Liver (tissue), 9 donors: ENCODE results near the gene RTP2. TPM values are rescaled to one million over a fixed set of nuclear protein-coding genes. Genes with fewer than 3 reads are reported as not detected.

Experiments used
- DNase-seq: peaks from one replicate; pipeline ENCODE4 v3.0.0-alpha.2; 2017; ENCODE audit warnings: low spot score
- H3K27ac ChIP-seq, 2 donors: one replicate each; pipeline ENCODE4 v1.7.0; 2013; ENCODE audit warnings: inconsistent platforms in 2 of 2, low read length in 2 of 2, control low read depth in 1 of 2, low read depth in 1 of 2, mild to moderate bottlenecking in 1 of 2
- H3K27me3 ChIP-seq, 4 donors: one replicate each; pipeline versions ENCODE4 v1.6.1 to v1.7.0; 2013; ENCODE audit warnings: low read length in 3 of 4, inconsistent platforms in 1 of 4, mild to moderate bottlenecking in 1 of 4, moderate library complexity in 1 of 4; ENCODE audit not compliant: control insufficient read depth in 4 of 4, insufficient read depth in 4 of 4
- H3K36me3 ChIP-seq, 4 donors: one replicate each; pipeline versions ENCODE4 v1.6.1 to v1.7.0; 2013; ENCODE audit warnings: low read length in 3 of 4, mild to moderate bottlenecking in 3 of 4, low read depth in 1 of 4, moderate library complexity in 1 of 4; ENCODE audit not compliant: control insufficient read depth in 4 of 4, insufficient read depth in 3 of 4
- H3K4me1 ChIP-seq, 4 donors: one replicate each; pipeline versions ENCODE4 v1.6.1 to v1.7.0; 2013; ENCODE audit warnings: low read length in 3 of 4, mild to moderate bottlenecking in 3 of 4, moderate library complexity in 1 of 4; ENCODE audit not compliant: control insufficient read depth in 4 of 4, insufficient read depth in 4 of 4
- H3K4me3 ChIP-seq, 3 donors: one replicate each; pipeline versions ENCODE4 v1.6.1 to v1.7.0; 2013; ENCODE audit warnings: low read length in 3 of 3, control low read depth in 1 of 3, low read depth in 1 of 3, mild to moderate bottlenecking in 1 of 3
- H3K9ac ChIP-seq, 2 donors: one replicate each; pipeline ENCODE4 v1.7.0; 2013; ENCODE audit warnings: low read length in 2 of 2, mild to moderate bottlenecking in 2 of 2, moderate library complexity in 2 of 2, control low read depth in 1 of 2, low read depth in 1 of 2
- H3K9me3 ChIP-seq, 4 donors: one replicate each; pipeline versions ENCODE4 v1.6.1 to v1.7.0; 2013; ENCODE audit warnings: low read length in 3 of 4; ENCODE audit not compliant: control insufficient read depth in 4 of 4
- EGR1 ChIP-seq, 2 donors: IDR thresholded peaks; 2 replicates each; pipeline ENCODE4 v1.6.1; 2016 to 2018; ENCODE audit warnings: antibody characterized with exemption in 2 of 2, low read depth in 2 of 2
- FOXA1 ChIP-seq: IDR thresholded peaks from 2 replicates; pipeline ENCODE4 v1.6.1; 2016; ENCODE audit warnings: antibody characterized with exemption
- FOXA2 ChIP-seq: IDR thresholded peaks from 2 replicates; pipeline ENCODE4 v1.6.1; 2016; ENCODE audit warnings: antibody characterized with exemption
- GABPA ChIP-seq, 2 donors: IDR thresholded peaks in 1 of 2; conservative IDR thresholded peaks in 1 of 2; 2 replicates each; pipeline ENCODE4 v1.6.1; 2016; ENCODE audit warnings: antibody characterized with exemption in 2 of 2, mild to moderate bottlenecking in 1 of 2, moderate library complexity in 1 of 2
- HNF4A ChIP-seq, 2 donors: conservative IDR thresholded peaks; 2 replicates each; pipeline ENCODE4 v1.6.1; 2016; ENCODE audit warnings: antibody characterized with exemption in 2 of 2, mild to moderate bottlenecking in 2 of 2
- HNF4G ChIP-seq: IDR thresholded peaks from 2 replicates; pipeline ENCODE4 v1.6.1; 2016; ENCODE audit warnings: antibody characterized with exemption
- JUND ChIP-seq, 2 donors: IDR thresholded peaks; 2 replicates each; pipeline ENCODE4 v1.6.1; 2016; ENCODE audit warnings: antibody characterized with exemption in 2 of 2
- NR2F2 ChIP-seq: IDR thresholded peaks from 2 replicates; pipeline ENCODE4 v1.6.1; 2016; ENCODE audit warnings: antibody characterized with exemption
- RAD21 ChIP-seq, 2 donors: IDR thresholded peaks; 2 replicates each; pipeline ENCODE4 v1.6.1; 2016; ENCODE audit warnings: antibody characterized with exemption in 2 of 2, mild to moderate bottlenecking in 2 of 2
- RXRA ChIP-seq, 2 donors: IDR thresholded peaks; 2 replicates each; pipeline ENCODE4 v1.6.1; 2017 to 2018; ENCODE audit warnings: antibody characterized with exemption in 2 of 2, mild to moderate bottlenecking in 1 of 2
- SP1 ChIP-seq: IDR thresholded peaks from 2 replicates; pipeline ENCODE4 v1.6.1; 2018; ENCODE audit warnings: antibody characterized with exemption, mild to moderate bottlenecking
- TAF1 ChIP-seq: conservative IDR thresholded peaks from 2 replicates; pipeline ENCODE4 v1.6.1; 2016; ENCODE audit warnings: antibody characterized with exemption, mild to moderate bottlenecking
- YY1 ChIP-seq: IDR thresholded peaks from 2 replicates; pipeline ENCODE4 v1.6.1; 2016; ENCODE audit warnings: antibody characterized with exemption, mild to moderate bottlenecking
- WGBS: extraction: QIAGEN DNeasy Blood & Tissue Kit; methylation state at CpG from one replicate; pipeline ENCODE4 v1.1.7; 2013; 5-methylcytosine and 5-hydroxymethylcytosine counted together
- polyA plus RNA-seq, 2 donors: library from polyadenylated mRNA; stranded (reverse) in 1 of 2; unstranded in 1 of 2; fragments of 200-250 nt in 1 of 2; fragments of >200 nt in 1 of 2; fragmentation: Nextera tagmentation in 1 of 2; extraction: Ambion mirVana in 1 of 2; gene quantifications; one replicate each; pipeline versions ENCODE4 v1.2.1 to v1.2.3, GENCODE V29; 2013 to 2015
- total RNA-seq, 2 donors: library from RNA; depleted of rRNA; stranded (reverse); fragments of >200 nt; gene quantifications; one replicate each; pipeline ENCODE4 v1.2.3, GENCODE V29; 2014
- TF ChIP-seq, protein P1 (sequence below): fragments of 150-350 bp; IDR thresholded peaks from 2 replicates; pipeline ENCODE4 v1.5.1; 2017; ENCODE audit warnings: improper control_type of control experiment, low read depth, low read length; ENCODE audit not compliant: missing input control
- TF ChIP-seq, protein P2 (sequence below): IDR thresholded peaks from 2 replicates; pipeline ENCODE4 v1.6.1; 2016; ENCODE audit warnings: antibody characterized with exemption
- TF ChIP-seq, protein P3 (sequence below): IDR thresholded peaks from 2 replicates; pipeline ENCODE4 v1.6.1; 2016; ENCODE audit warnings: antibody characterized with exemption
- TF ChIP-seq, protein P4 (sequence below): IDR thresholded peaks from 2 replicates; pipeline ENCODE4 v1.6.1; 2016; ENCODE audit warnings: antibody characterized with exemption
- donor health status: healthy.
- donor health status: healthy.
- donor health status: healthy.
- donor health status: healthy.
- donor health status: healthy.

Gene RTP2
- total and polyA plus RNA-seq, 4 donors: not detected

DNA sequence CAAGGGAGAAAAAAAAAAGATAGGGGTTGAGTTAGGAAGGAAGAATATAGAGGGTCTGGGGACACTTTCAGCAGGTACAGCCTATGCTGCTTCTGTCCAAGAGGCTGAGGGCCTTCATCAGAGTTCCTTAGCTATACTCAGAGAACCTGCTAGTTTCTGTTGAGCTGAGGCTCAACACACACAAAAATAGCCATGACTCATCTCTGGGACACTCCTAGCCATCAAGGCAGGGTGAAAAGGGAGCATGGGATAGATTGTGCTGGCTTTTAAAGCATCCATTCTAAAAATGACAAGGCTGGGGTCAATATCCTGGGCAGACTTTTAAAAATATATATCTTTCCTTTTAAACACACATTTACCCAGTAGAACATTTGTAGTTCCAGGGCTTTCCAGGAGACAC, 2.8 kb upstream of the RTP2 start:
- Histone ChIP-seq H3K4me1 (peaks cover 0 to 8% (median 1%) of the 10 kb centered on the region in 4 donors), H3K9me3 (no peaks in the 10 kb centered on the region), H3K27me3 (no peaks in the 10 kb centered on the region), H3K36me3 (no peaks in the 10 kb centered on the region), H3K9ac (no peak overlapping the region), H3K4me3 (no peak overlapping the region), H3K27ac (no peak overlapping the region)
- no peak for DNase-seq
- TF ChIP-seq HNF4A (conservative IDR thresholded peaks at IDR 0.05) (no peak), FOXA2 (no peak), FOXA1 (no peak), HNF4G (no peak), RXRA (IDR thresholded peaks at IDR 0.05) (no peak), YY1 (no peak), TAF1 (no peak), EGR1 (IDR thresholded peaks at IDR 0.05; ENCODE audit: low read depth in 2 of 2) (no peak)
- TF ChIP-seq, protein P1, sequence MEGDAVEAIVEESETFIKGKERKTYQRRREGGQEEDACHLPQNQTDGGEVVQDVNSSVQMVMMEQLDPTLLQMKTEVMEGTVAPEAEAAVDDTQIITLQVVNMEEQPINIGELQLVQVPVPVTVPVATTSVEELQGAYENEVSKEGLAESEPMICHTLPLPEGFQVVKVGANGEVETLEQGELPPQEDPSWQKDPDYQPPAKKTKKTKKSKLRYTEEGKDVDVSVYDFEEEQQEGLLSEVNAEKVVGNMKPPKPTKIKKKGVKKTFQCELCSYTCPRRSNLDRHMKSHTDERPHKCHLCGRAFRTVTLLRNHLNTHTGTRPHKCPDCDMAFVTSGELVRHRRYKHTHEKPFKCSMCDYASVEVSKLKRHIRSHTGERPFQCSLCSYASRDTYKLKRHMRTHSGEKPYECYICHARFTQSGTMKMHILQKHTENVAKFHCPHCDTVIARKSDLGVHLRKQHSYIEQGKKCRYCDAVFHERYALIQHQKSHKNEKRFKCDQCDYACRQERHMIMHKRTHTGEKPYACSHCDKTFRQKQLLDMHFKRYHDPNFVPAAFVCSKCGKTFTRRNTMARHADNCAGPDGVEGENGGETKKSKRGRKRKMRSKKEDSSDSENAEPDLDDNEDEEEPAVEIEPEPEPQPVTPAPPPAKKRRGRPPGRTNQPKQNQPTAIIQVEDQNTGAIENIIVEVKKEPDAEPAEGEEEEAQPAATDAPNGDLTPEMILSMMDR: no peak
- TF ChIP-seq, protein P2, sequence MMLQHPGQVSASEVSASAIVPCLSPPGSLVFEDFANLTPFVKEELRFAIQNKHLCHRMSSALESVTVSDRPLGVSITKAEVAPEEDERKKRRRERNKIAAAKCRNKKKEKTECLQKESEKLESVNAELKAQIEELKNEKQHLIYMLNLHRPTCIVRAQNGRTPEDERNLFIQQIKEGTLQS: no peak

DNA sequence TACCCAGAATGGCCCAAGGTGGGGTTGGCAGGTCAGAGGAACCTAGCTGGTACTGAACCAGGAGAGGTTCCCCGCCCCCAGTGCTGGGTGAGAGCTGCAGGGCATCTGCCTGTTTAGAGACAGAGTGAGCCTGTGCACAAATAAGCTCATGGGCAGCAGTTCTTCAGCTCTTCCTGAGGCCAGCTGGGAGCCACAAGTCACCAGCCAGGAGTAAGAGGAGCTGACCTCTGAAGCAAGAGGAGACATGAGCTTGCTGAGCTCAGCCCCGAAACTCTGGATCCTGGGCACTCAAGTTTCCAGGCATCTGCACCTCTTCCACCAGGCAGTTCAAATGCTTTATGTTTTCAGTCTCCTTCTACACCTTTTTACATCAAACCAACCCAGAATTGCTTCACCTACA, 2.1 kb downstream of the RTP2 start:
- WGBS: 94% methylated on average over 2 of the region's 2 CpGs
- DNase-seq: no peak
- Histone ChIP-seq H3K27ac (no peak overlapping the region), H3K4me1 (no peaks in the 10 kb centered on the region), H3K27me3 (no peaks in the 10 kb centered on the region), H3K36me3 (no peaks in the 10 kb centered on the region), H3K9ac (no peak overlapping the region), H3K9me3 (no peaks in the 10 kb centered on the region), H3K4me3 (no peak overlapping the region)
- TF ChIP-seq, protein P3, sequence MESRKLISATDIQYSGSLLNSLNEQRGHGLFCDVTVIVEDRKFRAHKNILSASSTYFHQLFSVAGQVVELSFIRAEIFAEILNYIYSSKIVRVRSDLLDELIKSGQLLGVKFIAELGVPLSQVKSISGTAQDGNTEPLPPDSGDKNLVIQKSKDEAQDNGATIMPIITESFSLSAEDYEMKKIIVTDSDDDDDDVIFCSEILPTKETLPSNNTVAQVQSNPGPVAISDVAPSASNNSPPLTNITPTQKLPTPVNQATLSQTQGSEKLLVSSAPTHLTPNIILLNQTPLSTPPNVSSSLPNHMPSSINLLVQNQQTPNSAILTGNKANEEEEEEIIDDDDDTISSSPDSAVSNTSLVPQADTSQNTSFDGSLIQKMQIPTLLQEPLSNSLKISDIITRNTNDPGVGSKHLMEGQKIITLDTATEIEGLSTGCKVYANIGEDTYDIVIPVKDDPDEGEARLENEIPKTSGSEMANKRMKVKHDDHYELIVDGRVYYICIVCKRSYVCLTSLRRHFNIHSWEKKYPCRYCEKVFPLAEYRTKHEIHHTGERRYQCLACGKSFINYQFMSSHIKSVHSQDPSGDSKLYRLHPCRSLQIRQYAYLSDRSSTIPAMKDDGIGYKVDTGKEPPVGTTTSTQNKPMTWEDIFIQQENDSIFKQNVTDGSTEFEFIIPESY: no peak
- no peak for TF ChIP-seq FOXA1
- TF ChIP-seq, protein P2: no peak
- no peak for TF ChIP-seq TAF1
- no peak for TF ChIP-seq NR2F2
- TF ChIP-seq SP1: no peak
- TF ChIP-seq YY1: no peak
- no peak for TF ChIP-seq FOXA2
- TF ChIP-seq HNF4G: no peak

DNA sequence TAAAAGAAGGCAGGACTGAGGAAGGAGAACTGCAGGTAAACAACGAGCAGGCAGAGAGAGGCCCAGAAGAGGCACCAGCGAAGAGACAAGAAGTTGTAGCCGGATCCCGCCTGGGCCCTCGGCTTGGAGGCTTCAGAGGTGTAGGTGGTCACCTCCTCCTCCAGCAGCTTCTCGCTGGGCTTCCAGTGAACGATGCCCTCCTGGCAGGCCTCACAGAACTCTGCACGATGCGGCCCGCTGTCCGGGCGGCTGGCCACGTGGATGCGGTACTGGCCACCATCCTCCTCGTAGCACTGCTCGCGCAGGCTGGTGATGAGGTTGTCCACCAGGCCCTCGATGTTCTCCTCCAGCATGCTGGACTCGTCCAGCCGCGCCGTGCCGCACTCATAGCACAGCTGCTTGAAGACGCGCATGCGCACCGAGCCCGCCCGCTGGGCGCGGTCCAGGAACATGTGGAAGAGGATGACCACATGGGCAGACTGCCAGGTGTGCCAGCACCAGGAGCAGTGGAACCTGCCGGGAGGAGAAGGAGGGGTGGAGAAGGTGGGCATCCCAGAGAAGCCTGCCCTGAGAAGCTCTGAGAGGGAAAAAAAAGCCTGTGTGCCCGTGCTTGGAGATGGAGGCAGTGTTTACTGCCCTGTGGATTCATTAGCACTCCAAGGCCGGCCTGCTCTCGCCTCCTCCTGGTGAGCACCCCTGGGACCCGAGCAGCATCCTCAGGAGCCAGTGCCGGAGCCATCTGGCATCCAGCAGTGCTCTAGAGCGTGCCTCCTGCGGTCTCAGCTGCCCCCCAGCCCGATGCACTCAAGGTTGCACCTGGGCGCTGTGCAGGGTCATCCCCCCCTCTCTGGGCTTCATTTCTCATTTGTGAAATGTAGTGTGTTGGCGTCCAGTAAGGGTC, 3.6 kb downstream of the RTP2 start:
- H3K4me3 ChIP-seq: no peak overlapping the region
- H3K4me1 ChIP-seq: no peaks in the 10 kb centered on the region
- H3K27ac ChIP-seq: no peak overlapping the region
- no peak for TF ChIP-seq SP1
- TF ChIP-seq, protein P3: no peak
- no peak for TF ChIP-seq NR2F2
- no peak for TF ChIP-seq FOXA2
- TF ChIP-seq YY1: no peak
- no peak for TF ChIP-seq HNF4A (conservative IDR thresholded peaks at IDR 0.05)
- TF ChIP-seq, protein P4, sequence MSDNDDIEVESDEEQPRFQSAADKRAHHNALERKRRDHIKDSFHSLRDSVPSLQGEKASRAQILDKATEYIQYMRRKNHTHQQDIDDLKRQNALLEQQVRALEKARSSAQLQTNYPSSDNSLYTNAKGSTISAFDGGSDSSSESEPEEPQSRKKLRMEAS: no peak
- no peak for TF ChIP-seq RAD21 (IDR thresholded peaks at IDR 0.05)
- no peak for TF ChIP-seq JUND (IDR thresholded peaks at IDR 0.05)
- no peak for TF ChIP-seq GABPA (IDR thresholded peaks at IDR 0.05 in 1 of 2, conservative IDR thresholded peaks at IDR 0.05 in 1 of 2)
- no peak for TF ChIP-seq HNF4G
- no peaks in the 10 kb centered on the region for H3K27me3 ChIP-seq
- H3K9ac ChIP-seq: no peak overlapping the region
- WGBS: 94% methylated on average over 40 of the region's 42 CpGs
- no peaks in the 10 kb centered on the region for H3K9me3 ChIP-seq
- no peaks in the 10 kb centered on the region for H3K36me3 ChIP-seq
- DNase-seq: no peak
